HFFc6 (cell line): ENCODE data around the gene LAG3. TPM values are rescaled to one million over a fixed set of nuclear protein-coding genes. Genes with fewer than 3 reads are reported as not detected.
A peak's percentile ranks its signal among the peaks of the same experiment; 100 is the strongest.

Experiments
- DNase-seq: peaks from one replicate; pipeline ENCODE4 v3.0.0-alpha.2; 2018
- H3K27ac Mint-ChIP-seq: 2 replicates; pipeline ENCODE4 v1.8.0; 2020; ENCODE audit warnings: mild to moderate bottlenecking, mixed read lengths
- H3K27me3 Mint-ChIP-seq: 2 replicates; pipeline ENCODE4 v1.8.0; 2021; ENCODE audit warnings: mild to moderate bottlenecking, moderate library complexity, mixed read lengths; ENCODE audit not compliant: insufficient read depth
- H3K36me3 Mint-ChIP-seq: 2 replicates; pipeline ENCODE4 v1.8.0; 2021; ENCODE audit warnings: low read depth, mixed read lengths
- H3K4me1 Mint-ChIP-seq: 2 replicates; pipeline ENCODE4 v1.8.0; 2020; ENCODE audit warnings: low read depth, mixed read lengths
- H3K4me3 Mint-ChIP-seq: 2 replicates; pipeline ENCODE4 v1.8.0; 2020; ENCODE audit warnings: mild to moderate bottlenecking, moderate library complexity, mixed read lengths
- H3K9me3 Mint-ChIP-seq: 2 replicates; pipeline ENCODE4 v1.8.0; 2020; ENCODE audit warnings: mild to moderate bottlenecking, mixed read lengths
- CTCF ChIP-seq: fragments of 200-600 bp; sonication (generic); IDR thresholded peaks from 2 replicates; pipeline ENCODE4 v1.5.0; 2021; ENCODE audit warnings: antibody characterized with exemption, mild to moderate bottlenecking
- total RNA-seq, 6 experiments: library from RNA; stranded (reverse); fragmentation: NEBNext Ultra II Directional; extraction: Animal tissue kit (Norgen Biotek cat#: 25700); gene quantifications; 2 replicates in 1 of 6; 3 replicates in 5 of 6; pipeline ENCODE4 v1.2.3, GENCODE V29; 2021

LAG3 gene
- total RNA-seq, 6 experiments from 2014 or later, result 0.15 to 0.64 (median 0.50) TPM

GRCh38 chr12:6775185-6776174, 3.2 kb downstream of the LAG3 start:
- Mint-ChIP-seq H3K9me3 (no peaks in the 10 kb centered on the region), H3K27me3 (peaks cover 8% of the 10 kb centered on the region)
- no peak for TF ChIP-seq CTCF

GRCh38 chr12:6777386-6777785, 5.1 kb downstream of the LAG3 start:
- Mint-ChIP-seq H3K27me3 (peaks cover 8% of the 10 kb centered on the region), H3K36me3 (no peaks in the 10 kb centered on the region), H3K9me3 (no peaks in the 10 kb centered on the region), H3K4me3 (no peak overlapping the region), H3K4me1 (peaks cover 16% of the 10 kb centered on the region), H3K27ac (no peak overlapping the region)
- DNase-seq, result no peak
- no peak for TF ChIP-seq CTCF

More at GRCh38 chr12:6775185-6776174, 3.2 kb downstream of the LAG3 start:
- DNase-seq, result no peak
- Mint-ChIP-seq H3K4me3 (no peak overlapping the region), H3K36me3 (no peaks in the 10 kb centered on the region), H3K4me1 (peaks cover 23% of the 10 kb centered on the region), H3K27ac (no peak overlapping the region)

- Mint-ChIP-seq H3K36me3 (no peaks in the 10 kb centered on the region), H3K4me1 (peaks cover 16% of the 10 kb centered on the region), H3K27ac (no peak overlapping the region), H3K27me3 (peaks cover 8% of the 10 kb centered on the region), H3K4me3 (peak overlapping the region; percentile 89), H3K9me3 (no peaks in the 10 kb centered on the region)
- DNase-seq, result peak; percentile 25
- TF ChIP-seq CTCF, result no peak
Observed at GRCh38 chr12:6778217-6778573, 5.9 kb downstream of the LAG3 start.

- Mint-ChIP-seq H3K36me3 (no peaks in the 10 kb centered on the region), H3K27ac (peak overlapping the region; percentile 84), H3K4me1 (peaks cover 16% of the 10 kb centered on the region), H3K4me3 (peak overlapping the region; percentile 89), H3K27me3 (peaks cover 8% of the 10 kb centered on the region), H3K9me3 (no peaks in the 10 kb centered on the region)
- TF ChIP-seq CTCF, result peak; percentile 96
- peak; percentile 87 for DNase-seq
Observed at GRCh38 chr12:6778574-6779550, 6.5 kb downstream of the LAG3 start.

- Mint-ChIP-seq H3K27ac (no peak overlapping the region), H3K4me3 (no peak overlapping the region), H3K27me3 (peaks cover 6% of the 10 kb centered on the region), H3K4me1 (peaks cover 16% of the 10 kb centered on the region), H3K9me3 (no peaks in the 10 kb centered on the region), H3K36me3 (no peaks in the 10 kb centered on the region)
- DNase-seq, result no peak
- TF ChIP-seq CTCF, result no peak
Observed at GRCh38 chr12:6779708-6780432, 7.5 kb downstream of the LAG3 start.
